Vagina (tissue), 2 donors: ENCODE results near the gene SYNDIG1.

Experiments used
- POLR2A ChIP-seq, 2 donors: fragments of 450-650 bp; IDR thresholded peaks; one replicate each; pipeline ENCODE4 v1.6.1; 2017; ENCODE audit warnings: antibody characterized with exemption in 2 of 2, mild to moderate bottlenecking in 2 of 2, moderate library complexity in 2 of 2
- TF ChIP-seq, protein P1 (sequence below), 3 experiments: fragments of 450-650 bp in 2 of 3; fragments of 200-600 bp in 1 of 3; sonication (generic) in 1 of 3; IDR thresholded peaks; one replicate each; pipeline ENCODE4 v1.5.1; 2017 to 2019; ENCODE audit warnings: antibody characterized with exemption in 3 of 3, mild to moderate bottlenecking in 2 of 3, moderate library complexity in 2 of 3

DNA sequence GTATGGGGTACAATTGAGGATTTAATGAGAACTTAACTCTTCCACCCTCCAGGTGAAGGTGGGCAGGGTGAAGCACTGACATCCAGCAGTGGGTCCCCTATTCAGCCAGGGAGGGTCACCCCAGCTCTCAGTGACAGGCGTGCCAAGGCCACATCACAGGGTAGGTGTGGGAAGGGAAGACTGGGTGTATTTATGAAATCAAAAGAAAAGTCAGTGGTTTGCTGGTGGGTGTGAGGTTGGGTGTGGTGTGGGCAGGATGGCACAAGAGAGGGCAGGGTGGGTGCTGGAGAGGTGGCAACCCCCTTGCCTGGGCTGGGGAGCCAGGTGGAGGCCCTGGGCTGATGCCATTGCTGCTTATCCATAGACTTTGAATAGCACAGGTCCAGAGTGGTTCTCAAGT lies 16.6 kb downstream of the SYNDIG1 start:
- TF ChIP-seq, protein P1, sequence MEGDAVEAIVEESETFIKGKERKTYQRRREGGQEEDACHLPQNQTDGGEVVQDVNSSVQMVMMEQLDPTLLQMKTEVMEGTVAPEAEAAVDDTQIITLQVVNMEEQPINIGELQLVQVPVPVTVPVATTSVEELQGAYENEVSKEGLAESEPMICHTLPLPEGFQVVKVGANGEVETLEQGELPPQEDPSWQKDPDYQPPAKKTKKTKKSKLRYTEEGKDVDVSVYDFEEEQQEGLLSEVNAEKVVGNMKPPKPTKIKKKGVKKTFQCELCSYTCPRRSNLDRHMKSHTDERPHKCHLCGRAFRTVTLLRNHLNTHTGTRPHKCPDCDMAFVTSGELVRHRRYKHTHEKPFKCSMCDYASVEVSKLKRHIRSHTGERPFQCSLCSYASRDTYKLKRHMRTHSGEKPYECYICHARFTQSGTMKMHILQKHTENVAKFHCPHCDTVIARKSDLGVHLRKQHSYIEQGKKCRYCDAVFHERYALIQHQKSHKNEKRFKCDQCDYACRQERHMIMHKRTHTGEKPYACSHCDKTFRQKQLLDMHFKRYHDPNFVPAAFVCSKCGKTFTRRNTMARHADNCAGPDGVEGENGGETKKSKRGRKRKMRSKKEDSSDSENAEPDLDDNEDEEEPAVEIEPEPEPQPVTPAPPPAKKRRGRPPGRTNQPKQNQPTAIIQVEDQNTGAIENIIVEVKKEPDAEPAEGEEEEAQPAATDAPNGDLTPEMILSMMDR (IDR thresholded peaks at IDR 0.05): no peak
- no peak for TF ChIP-seq POLR2A (IDR thresholded peaks at IDR 0.05)
